GM18519 (cell line): ENCODE data around the gene ERG28.

Experiments used
- ATAC-seq: cut with Tn5 transposase; IDR thresholded peaks from one replicate; pipeline ENCODE4 v1.9.1; 2021; ENCODE audit warnings: mild to moderate bottlenecking, moderate library complexity; ENCODE audit not compliant: unreplicated experiment, low FRiP score

The ERG28 gene

GRCh38 chr14:75661499-75661814, 781 bp upstream of the ERG28 start:
- ATAC-seq, result no peak

- ATAC-seq, result no peak
Measured at GRCh38 chr14:75660238-75660629, 442 bp downstream of the ERG28 start.

- no peak for ATAC-seq
Measured at GRCh38 chr14:75658957-75659356, 1.7 kb downstream of the ERG28 start.

GRCh38 chr14:75657331-75657730, 3.3 kb downstream of the ERG28 start:
- no peak for ATAC-seq

- no peak for ATAC-seq
Measured at GRCh38 chr14:75655235-75655634, 5.4 kb downstream of the ERG28 start.

GRCh38 chr14:75654127-75654732, 6.4 kb downstream of the ERG28 start:
- no peak for ATAC-seq

GRCh38 chr14:75653563-75653962, 7.1 kb downstream of the ERG28 start:
- ATAC-seq, result no peak

GRCh38 chr14:75650253-75651058, 10.2 kb downstream of the ERG28 start:
- no peak for ATAC-seq

GRCh38 chr14:75649773-75650172, 10.9 kb downstream of the ERG28 start:
- ATAC-seq, result no peak

- ATAC-seq, result no peak
Measured at GRCh38 chr14:75649337-75649736, 11.3 kb downstream of the ERG28 start.

GRCh38 chr14:75648066-75648838, 12.4 kb downstream of the ERG28 start:
- no peak for ATAC-seq

- ATAC-seq, result no peak
Measured at GRCh38 chr14:75647640-75648039, 13.0 kb downstream of the ERG28 start.

- ATAC-seq, result no peak
Measured at GRCh38 chr14:75646762-75647161, 13.9 kb downstream of the ERG28 start.

GRCh38 chr14:75645056-75645455, 15.6 kb downstream of the ERG28 start:
- no peak for ATAC-seq

- no peak for ATAC-seq
Measured at GRCh38 chr14:75643985-75644384, 16.7 kb downstream of the ERG28 start.

GRCh38 chr14:75640876-75641275, 19.8 kb downstream of the ERG28 start:
- ATAC-seq, result no peak

GRCh38 chr14:75636100-75636692, 24.5 kb downstream of the ERG28 start:
- no peak for ATAC-seq

- no peak for ATAC-seq
Measured at GRCh38 chr14:75634848-75635247, 25.8 kb downstream of the ERG28 start.

- ATAC-seq, result no peak
Measured at GRCh38 chr14:75631453-75631831, 29.2 kb downstream of the ERG28 start.

- no peak for ATAC-seq
Measured at GRCh38 chr14:75630695-75631452, 29.8 kb downstream of the ERG28 start.

- no peak for ATAC-seq
Measured at GRCh38 chr14:75628816-75629215, 31.9 kb downstream of the ERG28 start.
